ENCODE data around the gene CNTNAP2. TPM values are rescaled to one million over a fixed set of nuclear protein-coding genes. Genes with fewer than 3 reads are reported as not detected.

CNTNAP2 gene
- polyA plus RNA-seq, 4 donors, result 0.54 to 10.1 (median 2.6) TPM

DNA sequence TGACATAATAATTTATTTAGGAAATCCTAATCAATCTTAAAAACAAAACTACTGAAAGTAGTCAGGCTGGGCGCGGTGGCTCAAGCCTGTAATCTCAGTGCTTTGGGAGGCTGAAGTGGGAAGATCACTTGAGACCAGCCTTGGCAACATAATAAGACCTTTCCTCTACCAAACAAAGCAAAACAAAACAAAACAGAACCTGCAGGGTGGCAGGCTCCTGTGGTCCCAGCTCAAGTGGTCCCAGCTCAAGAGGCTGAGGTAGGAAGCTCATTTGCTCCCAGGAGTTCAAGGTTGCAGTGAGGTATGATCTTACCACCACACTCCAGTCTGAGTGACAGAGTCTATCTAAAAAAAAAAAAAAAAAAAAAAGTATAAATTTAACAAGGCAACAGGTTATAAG is 748.0 kb downstream of the CNTNAP2 start:
- H3K36me3 ChIP-seq (ENCODE audit: control insufficient read depth in 3 of 3, insufficient read depth in 2 of 3, low read depth in 1 of 3, low read length in 3 of 3), result no peaks in the 10 kb centered on the region
- no peaks in the 10 kb centered on the region for H3K4me1 ChIP-seq (ENCODE audit: control insufficient read depth in 3 of 3, insufficient read depth in 2 of 3, low read depth in 1 of 3, low read length in 2 of 3)
- FAIRE-seq, result no peak
- no peak overlapping the region for H3K27ac ChIP-seq (ENCODE audit: low read depth in 1 of 3, low read length in 2 of 3)
- no peak for DNase-seq
- H3K4me3 ChIP-seq (ENCODE audit: low read depth in 1 of 3, low read length in 3 of 3), result no peak overlapping the region
- WGBS, 3 donors, result 84 to 90% (median 84%) methylated on average over 2 of the region's 2 CpGs
- H3K27me3 ChIP-seq (ENCODE audit: control insufficient read depth in 3 of 3, insufficient read depth in 3 of 3, low read length in 3 of 3), result no peaks in the 10 kb centered on the region
- H3K9me3 ChIP-seq (ENCODE audit: control insufficient read depth in 2 of 2, insufficient read depth in 1 of 2, low read depth in 1 of 2, low read length in 1 of 2), result no peaks in the 10 kb centered on the region

DNA sequence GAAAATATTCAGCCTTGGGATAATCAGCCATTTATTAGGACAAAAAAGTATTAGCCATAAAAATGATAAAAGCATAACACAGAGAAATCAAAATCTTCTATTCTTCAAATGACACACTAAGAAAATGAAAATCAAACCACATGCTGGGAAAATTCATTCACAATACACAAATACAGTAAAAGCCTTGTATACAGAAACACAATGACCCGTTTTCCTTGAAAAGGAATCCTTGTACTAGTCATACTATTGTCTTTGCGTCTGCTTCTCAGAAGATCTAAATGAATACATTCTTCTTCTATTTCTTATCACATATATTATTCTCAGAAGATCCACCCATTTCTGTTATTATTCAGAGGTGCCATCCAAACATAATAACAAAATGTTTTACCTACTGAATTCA is 749.1 kb downstream of the CNTNAP2 start:
- H3K4me3 ChIP-seq (ENCODE audit: low read depth in 1 of 3, low read length in 3 of 3), result no peak overlapping the region
- H3K36me3 ChIP-seq (ENCODE audit: control insufficient read depth in 3 of 3, insufficient read depth in 2 of 3, low read depth in 1 of 3, low read length in 3 of 3), result no peaks in the 10 kb centered on the region
- DNase-seq (no peak), FAIRE-seq (no peak)
- no peaks in the 10 kb centered on the region for H3K27me3 ChIP-seq (ENCODE audit: control insufficient read depth in 3 of 3, insufficient read depth in 3 of 3, low read length in 3 of 3)
- no peak overlapping the region for H3K27ac ChIP-seq (ENCODE audit: low read depth in 1 of 3, low read length in 2 of 3)
- no peaks in the 10 kb centered on the region for H3K4me1 ChIP-seq (ENCODE audit: control insufficient read depth in 3 of 3, insufficient read depth in 2 of 3, low read depth in 1 of 3, low read length in 2 of 3)
- WGBS, 3 donors, result 60 to 83% (median 61%) methylated on average over 2 of the region's 2 CpGs
- no peaks in the 10 kb centered on the region for H3K9me3 ChIP-seq (ENCODE audit: control insufficient read depth in 2 of 2, insufficient read depth in 1 of 2, low read depth in 1 of 2, low read length in 1 of 2)

DNA sequence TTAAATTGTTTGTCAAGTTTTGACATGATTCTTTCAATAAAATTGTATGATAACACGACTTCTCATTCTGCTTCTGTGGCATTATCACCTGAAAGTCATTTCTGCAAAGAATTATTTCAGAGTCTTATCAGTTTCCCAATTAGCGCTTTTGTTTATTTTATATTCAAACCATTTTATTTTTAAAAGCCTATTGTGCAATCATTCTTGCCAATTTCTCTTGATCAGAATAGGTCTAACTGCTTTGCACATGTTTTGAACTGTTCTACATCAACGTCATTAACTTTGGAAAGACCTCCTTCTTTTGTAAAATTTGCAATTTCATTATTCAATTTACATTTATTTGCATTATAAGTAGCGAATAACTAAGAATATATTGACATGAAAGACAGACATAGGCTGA is 758.1 kb downstream of the CNTNAP2 start:
- Histone ChIP-seq H3K27me3 (ENCODE audit: control insufficient read depth in 3 of 3, insufficient read depth in 3 of 3, low read length in 3 of 3) (no peaks in the 10 kb centered on the region), H3K4me1 (ENCODE audit: control insufficient read depth in 3 of 3, insufficient read depth in 2 of 3, low read depth in 1 of 3, low read length in 2 of 3) (no peaks in the 10 kb centered on the region), H3K27ac (ENCODE audit: low read depth in 1 of 3, low read length in 2 of 3) (no peak overlapping the region), H3K36me3 (ENCODE audit: control insufficient read depth in 3 of 3, insufficient read depth in 2 of 3, low read depth in 1 of 3, low read length in 3 of 3) (no peaks in the 10 kb centered on the region), H3K9me3 (ENCODE audit: control insufficient read depth in 2 of 2, insufficient read depth in 1 of 2, low read depth in 1 of 2, low read length in 1 of 2) (no peaks in the 10 kb centered on the region), H3K4me3 (ENCODE audit: low read depth in 1 of 3, low read length in 3 of 3) (no peak overlapping the region)
- WGBS, 3 donors, result 57 to 76% (median 68%) methylated on average over 4 of the region's 4 CpGs
- DNase-seq, result no peak
- FAIRE-seq, result no peak

DNA sequence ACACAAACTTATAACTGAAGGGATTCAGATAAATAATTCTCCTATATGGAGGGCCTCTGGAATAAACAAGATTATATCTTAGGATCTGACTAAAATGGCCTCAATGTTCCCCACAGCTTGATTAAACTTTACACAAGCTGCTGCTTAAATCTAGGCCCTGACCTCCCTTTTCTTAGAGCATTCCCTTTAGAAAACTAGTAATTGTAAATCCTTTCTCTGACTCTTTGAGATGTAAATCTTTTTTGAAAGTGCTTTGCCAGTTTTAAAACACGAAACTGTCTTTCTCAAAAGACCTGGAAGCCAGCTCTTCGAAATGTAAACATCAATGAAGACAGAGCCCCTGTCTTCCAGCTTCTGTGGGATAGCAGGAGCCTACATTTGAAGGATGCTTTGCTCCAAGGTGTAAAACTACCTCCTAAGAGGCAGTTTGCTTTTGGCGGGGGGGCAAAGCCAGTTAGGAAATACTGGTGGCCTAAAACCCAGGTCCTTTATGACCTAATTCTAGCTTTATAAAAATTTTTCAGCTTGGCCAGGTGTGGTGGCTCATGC is 758.7 kb downstream of the CNTNAP2 start:
- H3K27ac ChIP-seq (ENCODE audit: low read depth in 1 of 3, low read length in 2 of 3), result no peak overlapping the region
- FAIRE-seq (no peak), DNase-seq (no peak)
- WGBS, 3 donors, result 43 to 61% (median 52%) methylated on average over 3 of the region's 3 CpGs
- no peaks in the 10 kb centered on the region for H3K4me1 ChIP-seq (ENCODE audit: control insufficient read depth in 3 of 3, insufficient read depth in 2 of 3, low read depth in 1 of 3, low read length in 2 of 3)
- no peaks in the 10 kb centered on the region for H3K36me3 ChIP-seq (ENCODE audit: control insufficient read depth in 3 of 3, insufficient read depth in 2 of 3, low read depth in 1 of 3, low read length in 3 of 3)
- H3K9me3 ChIP-seq (ENCODE audit: control insufficient read depth in 2 of 2, insufficient read depth in 1 of 2, low read depth in 1 of 2, low read length in 1 of 2), result no peaks in the 10 kb centered on the region
- H3K27me3 ChIP-seq (ENCODE audit: control insufficient read depth in 3 of 3, insufficient read depth in 3 of 3, low read length in 3 of 3), result no peaks in the 10 kb centered on the region
- no peak overlapping the region for H3K4me3 ChIP-seq (ENCODE audit: low read depth in 1 of 3, low read length in 3 of 3)

DNA sequence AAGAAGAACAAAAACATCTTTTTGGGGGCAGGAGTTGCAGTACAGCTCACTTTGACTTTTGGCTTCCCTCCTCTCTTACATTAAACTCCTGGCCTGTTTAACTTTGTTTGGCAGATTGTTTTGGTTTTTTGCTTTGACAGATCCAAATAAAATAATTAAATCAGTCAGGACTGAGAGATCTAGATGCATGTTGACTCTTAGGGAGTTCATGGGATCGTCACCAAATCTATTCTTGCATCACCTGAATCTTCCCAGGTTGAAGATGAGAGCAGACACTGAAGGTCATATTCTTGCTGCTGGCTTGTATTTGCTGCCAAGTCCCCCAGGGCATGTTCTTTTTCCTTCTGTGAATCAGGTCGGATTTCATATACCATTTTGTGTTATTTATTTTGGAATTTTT is 759.4 kb downstream of the CNTNAP2 start:
- FAIRE-seq, result no peak
- DNase-seq, result no peak
- no peaks in the 10 kb centered on the region for H3K4me1 ChIP-seq (ENCODE audit: control insufficient read depth in 3 of 3, insufficient read depth in 2 of 3, low read depth in 1 of 3, low read length in 2 of 3)
- H3K9me3 ChIP-seq (ENCODE audit: control insufficient read depth in 2 of 2, insufficient read depth in 1 of 2, low read depth in 1 of 2, low read length in 1 of 2), result no peaks in the 10 kb centered on the region
- no peaks in the 10 kb centered on the region for H3K36me3 ChIP-seq (ENCODE audit: control insufficient read depth in 3 of 3, insufficient read depth in 2 of 3, low read depth in 1 of 3, low read length in 3 of 3)
- no peak overlapping the region for H3K27ac ChIP-seq (ENCODE audit: low read depth in 1 of 3, low read length in 2 of 3)
- 55 to 67% (median 65%) methylated on average over 2 of the region's 2 CpGs for WGBS, 3 donors
- no peak overlapping the region for H3K4me3 ChIP-seq (ENCODE audit: low read depth in 1 of 3, low read length in 3 of 3)
- no peaks in the 10 kb centered on the region for H3K27me3 ChIP-seq (ENCODE audit: control insufficient read depth in 3 of 3, insufficient read depth in 3 of 3, low read length in 3 of 3)

DNA sequence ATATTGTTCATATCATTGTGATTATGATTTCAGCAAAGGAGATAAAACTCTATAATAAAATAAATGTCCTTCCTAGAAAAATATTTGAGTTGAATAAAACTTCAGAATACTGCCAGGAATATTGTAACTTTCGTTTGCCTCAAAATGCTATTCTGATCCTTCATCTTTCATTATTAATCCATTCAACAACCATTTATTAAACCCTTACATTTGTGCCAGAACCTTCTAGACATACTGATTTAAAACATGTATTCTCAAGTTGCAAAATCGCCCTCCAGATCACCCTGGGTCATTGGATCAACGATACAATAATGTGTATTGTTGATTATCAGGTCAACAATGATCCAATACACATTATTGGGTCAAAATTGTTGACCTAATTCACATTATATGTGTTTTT is 759.8 kb downstream of the CNTNAP2 start:
- H3K4me3 ChIP-seq (ENCODE audit: low read depth in 1 of 3, low read length in 3 of 3), result no peak overlapping the region
- FAIRE-seq (no peak), DNase-seq (no peak)
- 30 to 47% (median 34%) methylated on average over 3 of the region's 3 CpGs for WGBS, 3 donors
- no peaks in the 10 kb centered on the region for H3K9me3 ChIP-seq (ENCODE audit: control insufficient read depth in 2 of 2, insufficient read depth in 1 of 2, low read depth in 1 of 2, low read length in 1 of 2)
- H3K4me1 ChIP-seq (ENCODE audit: control insufficient read depth in 3 of 3, insufficient read depth in 2 of 3, low read depth in 1 of 3, low read length in 2 of 3), result no peaks in the 10 kb centered on the region
- no peaks in the 10 kb centered on the region for H3K36me3 ChIP-seq (ENCODE audit: control insufficient read depth in 3 of 3, insufficient read depth in 2 of 3, low read depth in 1 of 3, low read length in 3 of 3)
- H3K27ac ChIP-seq (ENCODE audit: low read depth in 1 of 3, low read length in 2 of 3), result no peak overlapping the region
- H3K27me3 ChIP-seq (ENCODE audit: control insufficient read depth in 3 of 3, insufficient read depth in 3 of 3, low read length in 3 of 3), result no peaks in the 10 kb centered on the region

DNA sequence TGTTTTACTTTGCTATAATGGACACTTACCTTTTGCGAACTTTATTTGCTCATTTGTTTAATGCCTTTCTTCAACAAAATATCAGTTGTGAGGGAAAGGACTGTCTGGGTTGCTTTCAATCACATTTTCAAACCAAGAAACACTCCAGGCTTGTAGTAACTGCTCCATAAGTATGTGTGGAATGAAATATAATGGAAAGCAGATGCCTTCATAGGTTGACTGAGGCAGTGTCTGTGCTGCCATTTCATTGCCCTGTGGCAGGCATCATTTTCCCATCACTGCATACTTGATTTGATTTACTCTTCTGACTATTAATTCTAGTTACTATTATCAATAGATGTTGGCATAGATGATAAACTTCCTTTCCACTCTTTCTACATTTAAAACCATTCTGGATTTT is 762.3 kb downstream of the CNTNAP2 start:
- Histone ChIP-seq H3K27ac (ENCODE audit: low read depth in 1 of 3, low read length in 2 of 3) (no peak overlapping the region), H3K27me3 (ENCODE audit: control insufficient read depth in 3 of 3, insufficient read depth in 3 of 3, low read length in 3 of 3) (no peaks in the 10 kb centered on the region), H3K4me1 (ENCODE audit: control insufficient read depth in 3 of 3, insufficient read depth in 2 of 3, low read depth in 1 of 3, low read length in 2 of 3) (no peaks in the 10 kb centered on the region), H3K36me3 (ENCODE audit: control insufficient read depth in 3 of 3, insufficient read depth in 2 of 3, low read depth in 1 of 3, low read length in 3 of 3) (no peaks in the 10 kb centered on the region), H3K9me3 (ENCODE audit: control insufficient read depth in 2 of 2, insufficient read depth in 1 of 2, low read depth in 1 of 2, low read length in 1 of 2) (no peaks in the 10 kb centered on the region), H3K4me3 (ENCODE audit: low read depth in 1 of 3, low read length in 3 of 3) (no peak overlapping the region)
- FAIRE-seq (no peak), DNase-seq (no peak)
- WGBS, 3 donors, result 84 to 94% (median 87%) methylated on average over 1 of the region's 1 CpG

DNA sequence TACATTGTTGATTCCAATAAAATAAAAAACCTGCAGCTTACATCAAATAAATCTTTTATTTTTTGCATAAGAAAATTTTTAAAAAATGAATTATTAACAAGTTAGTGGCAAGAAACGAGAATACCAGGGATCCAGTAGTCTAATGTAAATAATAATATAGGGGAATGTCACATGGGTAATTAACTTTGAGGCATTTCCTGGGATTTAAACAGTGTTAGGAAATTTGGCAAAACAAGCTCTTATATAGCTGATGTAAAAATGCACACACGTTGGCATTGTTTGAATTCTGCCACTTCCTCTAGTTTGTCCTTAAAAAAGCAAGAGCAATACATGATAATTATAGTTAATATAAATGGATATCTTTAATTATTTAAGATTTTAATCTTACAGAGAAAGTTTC is 768.6 kb downstream of the CNTNAP2 start:
- H3K36me3 ChIP-seq (ENCODE audit: control insufficient read depth in 3 of 3, insufficient read depth in 2 of 3, low read depth in 1 of 3, low read length in 3 of 3), result no peaks in the 10 kb centered on the region
- H3K27me3 ChIP-seq (ENCODE audit: control insufficient read depth in 3 of 3, insufficient read depth in 3 of 3, low read length in 3 of 3), result no peaks in the 10 kb centered on the region
- no peak for DNase-seq
- H3K9me3 ChIP-seq (ENCODE audit: control insufficient read depth in 2 of 2, insufficient read depth in 1 of 2, low read depth in 1 of 2, low read length in 1 of 2), result no peaks in the 10 kb centered on the region
- no peak for FAIRE-seq
- H3K27ac ChIP-seq (ENCODE audit: low read depth in 1 of 3, low read length in 2 of 3), result no peak overlapping the region
- H3K4me3 ChIP-seq (ENCODE audit: low read depth in 1 of 3, low read length in 3 of 3), result no peak overlapping the region
- WGBS, 3 donors, result 43 to 59% (median 50%) methylated on average over 2 of the region's 2 CpGs
- H3K4me1 ChIP-seq (ENCODE audit: control insufficient read depth in 3 of 3, insufficient read depth in 2 of 3, low read depth in 1 of 3, low read length in 2 of 3), result no peaks in the 10 kb centered on the region

DNA sequence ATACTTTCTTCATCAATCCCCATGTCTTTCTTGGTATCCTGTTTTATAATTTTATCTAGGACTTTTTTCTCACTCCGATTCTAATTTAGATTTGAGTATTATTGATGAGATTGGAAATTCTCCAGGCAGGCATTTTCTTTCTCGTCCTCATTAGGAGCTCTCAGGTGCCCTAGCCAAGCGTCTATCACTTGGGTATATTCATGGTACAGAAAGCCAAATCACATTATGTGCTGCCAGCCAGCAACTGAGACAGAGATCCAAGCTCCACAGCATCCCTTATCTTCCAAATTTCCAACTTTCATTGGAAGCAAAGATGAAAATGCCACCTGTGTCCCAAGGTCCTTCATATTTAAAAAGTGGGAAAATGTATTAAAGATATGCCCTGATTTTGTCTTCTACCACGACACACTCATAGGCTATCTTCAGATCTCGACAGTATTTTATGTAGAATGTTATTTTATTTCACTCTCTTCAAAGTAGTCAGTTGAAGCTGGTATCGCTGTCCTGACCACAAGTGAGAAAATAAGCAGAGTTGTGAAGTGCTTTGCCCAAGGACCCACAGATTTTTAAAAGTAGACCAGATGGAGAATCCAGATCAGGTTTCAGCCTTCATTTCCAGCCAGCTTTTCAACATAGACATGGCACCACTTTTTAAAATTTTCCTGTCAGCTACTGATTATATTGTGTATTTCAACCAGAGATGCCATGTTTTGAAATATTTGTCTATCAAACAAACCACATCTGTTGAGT is 773.4 kb downstream of the CNTNAP2 start:
- DNase-seq (no peak), FAIRE-seq (no peak)
- Histone ChIP-seq H3K9me3 (ENCODE audit: control insufficient read depth in 2 of 2, insufficient read depth in 1 of 2, low read depth in 1 of 2, low read length in 1 of 2) (peaks cover 0 to 3% of the 10 kb centered on the region in 2 donors), H3K4me3 (ENCODE audit: low read depth in 1 of 3, low read length in 3 of 3) (no peak overlapping the region), H3K36me3 (ENCODE audit: control insufficient read depth in 3 of 3, insufficient read depth in 2 of 3, low read depth in 1 of 3, low read length in 3 of 3) (no peaks in the 10 kb centered on the region), H3K27me3 (ENCODE audit: control insufficient read depth in 3 of 3, insufficient read depth in 3 of 3, low read length in 3 of 3) (no peaks in the 10 kb centered on the region), H3K4me1 (ENCODE audit: control insufficient read depth in 3 of 3, insufficient read depth in 2 of 3, low read depth in 1 of 3, low read length in 2 of 3) (no peaks in the 10 kb centered on the region), H3K27ac (ENCODE audit: low read depth in 1 of 3, low read length in 2 of 3) (no peak overlapping the region)
- 82 to 84% (median 83%) methylated on average over 6 of the region's 6 CpGs for WGBS, 3 donors

Data from small intestine (tissue), 7 donors.